ENCODE results near the gene SLU7.
"Not testable (repeated sequence)": the region's sequence is repeated elsewhere in the genome, so short reads cannot be mapped to it uniquely, and the experiment has no call there.

The SLU7 gene

DNA sequence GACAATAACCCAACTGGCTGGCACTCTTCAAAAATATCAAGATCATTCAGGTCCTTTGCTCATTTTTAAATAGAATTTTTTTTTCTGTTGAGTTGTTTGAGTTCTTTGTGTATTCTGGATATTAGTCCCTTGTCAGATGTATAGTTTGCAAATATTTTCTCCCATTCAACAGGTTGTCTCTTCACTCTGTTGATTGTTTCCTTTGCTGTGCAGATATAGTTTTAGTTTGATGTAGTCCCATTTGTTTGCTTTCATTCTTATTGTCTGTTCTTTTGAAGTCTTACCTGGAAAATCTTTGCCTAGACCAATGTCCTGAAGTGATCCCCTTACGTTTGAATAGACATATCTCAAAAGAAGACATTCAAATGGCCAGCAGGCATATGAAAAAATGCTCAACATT lies 25.5 kb upstream of the SLU7 start:
- TF ChIP-seq, protein P1, sequence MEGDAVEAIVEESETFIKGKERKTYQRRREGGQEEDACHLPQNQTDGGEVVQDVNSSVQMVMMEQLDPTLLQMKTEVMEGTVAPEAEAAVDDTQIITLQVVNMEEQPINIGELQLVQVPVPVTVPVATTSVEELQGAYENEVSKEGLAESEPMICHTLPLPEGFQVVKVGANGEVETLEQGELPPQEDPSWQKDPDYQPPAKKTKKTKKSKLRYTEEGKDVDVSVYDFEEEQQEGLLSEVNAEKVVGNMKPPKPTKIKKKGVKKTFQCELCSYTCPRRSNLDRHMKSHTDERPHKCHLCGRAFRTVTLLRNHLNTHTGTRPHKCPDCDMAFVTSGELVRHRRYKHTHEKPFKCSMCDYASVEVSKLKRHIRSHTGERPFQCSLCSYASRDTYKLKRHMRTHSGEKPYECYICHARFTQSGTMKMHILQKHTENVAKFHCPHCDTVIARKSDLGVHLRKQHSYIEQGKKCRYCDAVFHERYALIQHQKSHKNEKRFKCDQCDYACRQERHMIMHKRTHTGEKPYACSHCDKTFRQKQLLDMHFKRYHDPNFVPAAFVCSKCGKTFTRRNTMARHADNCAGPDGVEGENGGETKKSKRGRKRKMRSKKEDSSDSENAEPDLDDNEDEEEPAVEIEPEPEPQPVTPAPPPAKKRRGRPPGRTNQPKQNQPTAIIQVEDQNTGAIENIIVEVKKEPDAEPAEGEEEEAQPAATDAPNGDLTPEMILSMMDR (IDR thresholded peaks at IDR 0.05; ENCODE audit: low read depth, low read length, missing control alignments), result no peak
- in situ Hi-C loops (cut with HindIII; ENCODE audit: low sequenced_read_pairs), result no loop called here
- H3K4me3 ChIP-seq (ENCODE audit: low read depth, low read length), result no peak overlapping the region
- no peak for DNase-seq (ENCODE audit: low read depth)

DNA sequence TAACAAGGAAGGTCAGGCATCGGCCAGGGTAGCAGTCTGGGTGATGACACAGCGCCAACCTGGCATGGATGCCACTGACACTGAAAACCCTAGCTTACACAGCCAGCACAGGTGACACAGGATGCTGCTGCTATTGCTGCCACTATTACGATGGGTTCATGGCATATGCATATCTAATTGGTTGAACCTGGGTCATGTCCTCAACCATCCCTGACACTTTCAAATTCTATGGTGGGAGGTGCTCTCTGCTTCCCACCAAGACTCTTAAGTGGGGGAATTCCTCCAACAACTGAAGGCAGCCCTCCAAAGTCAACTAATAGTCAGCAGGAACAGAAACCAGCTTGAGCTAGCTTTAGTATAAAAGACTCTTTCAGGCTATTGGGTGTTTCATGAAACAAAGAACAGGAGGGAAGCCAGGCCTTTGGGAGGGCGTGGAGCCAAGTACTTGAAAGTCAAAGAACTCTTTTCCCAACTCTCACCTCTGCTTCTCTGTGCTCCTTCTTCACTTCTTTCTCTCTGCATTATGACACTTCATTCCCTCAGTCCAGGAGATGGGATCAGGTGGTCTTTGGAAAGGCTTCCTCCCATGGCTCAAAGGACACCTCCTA lies 24.0 kb upstream of the SLU7 start:
- no peak overlapping the region for H3K4me3 ChIP-seq (ENCODE audit: low read depth, low read length)
- TF ChIP-seq, protein P1 (IDR thresholded peaks at IDR 0.05; ENCODE audit: low read depth, low read length, missing control alignments), result no peak
- no peak for DNase-seq (ENCODE audit: low read depth)
- in situ Hi-C loops (cut with HindIII; ENCODE audit: low sequenced_read_pairs), result no loop called here

DNA sequence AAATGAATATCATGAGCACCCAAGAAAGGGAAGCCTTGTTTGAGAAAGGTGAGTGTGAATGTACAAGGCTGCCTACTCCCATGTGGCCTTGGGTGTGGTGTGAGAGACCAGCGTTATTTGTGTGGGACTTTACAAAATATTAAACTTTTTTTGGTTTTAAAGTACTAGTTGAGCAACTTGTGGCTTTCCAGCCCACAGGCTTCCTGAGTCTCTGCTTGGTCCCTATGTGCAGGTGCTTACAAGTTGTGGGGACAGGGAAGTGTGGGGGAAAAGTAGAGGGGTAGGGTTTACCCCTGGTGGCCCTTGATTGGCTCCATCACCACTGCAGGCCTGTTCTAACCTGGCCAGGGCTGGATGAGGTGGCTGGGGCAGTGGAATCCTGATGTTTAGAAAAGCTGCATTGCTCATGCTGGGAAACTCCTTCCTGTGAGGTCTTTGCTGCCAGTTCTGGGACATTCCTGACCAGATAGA lies 22.5 kb upstream of the SLU7 start:
- H3K4me3 ChIP-seq (ENCODE audit: low read depth, low read length), result no peak overlapping the region
- TF ChIP-seq, protein P1 (IDR thresholded peaks at IDR 0.05; ENCODE audit: low read depth, low read length, missing control alignments), result no peak
- in situ Hi-C loops (cut with HindIII; ENCODE audit: low sequenced_read_pairs), result no loop called here
- DNase-seq (ENCODE audit: low read depth), result no peak

DNA sequence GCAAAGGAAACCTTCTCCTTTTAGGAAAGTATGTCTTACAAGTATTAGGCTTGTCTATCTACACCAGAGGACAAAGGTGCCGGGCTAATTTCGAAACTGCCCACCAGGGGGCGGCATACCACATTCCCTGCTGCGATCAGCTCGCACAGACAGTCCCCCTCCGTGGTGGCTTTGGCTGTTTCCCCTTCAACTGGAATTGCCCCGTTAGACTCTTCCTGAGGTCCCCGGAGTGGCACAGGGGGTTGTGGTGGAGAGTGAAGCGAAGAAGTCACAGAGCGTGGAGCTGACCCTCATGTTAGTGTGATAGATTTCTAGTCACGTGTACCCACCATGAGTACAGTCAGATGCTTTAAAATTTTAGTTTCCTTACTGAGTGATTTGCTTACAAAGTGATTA lies 20.3 kb upstream of the SLU7 start:
- TF ChIP-seq, protein P1 (IDR thresholded peaks at IDR 0.05; ENCODE audit: low read depth, low read length, missing control alignments), result peak; percentile 89
- DNase-seq (ENCODE audit: low read depth), result peak; percentile 47
- in situ Hi-C loops (cut with HindIII; ENCODE audit: low sequenced_read_pairs), result no loop called here

DNA sequence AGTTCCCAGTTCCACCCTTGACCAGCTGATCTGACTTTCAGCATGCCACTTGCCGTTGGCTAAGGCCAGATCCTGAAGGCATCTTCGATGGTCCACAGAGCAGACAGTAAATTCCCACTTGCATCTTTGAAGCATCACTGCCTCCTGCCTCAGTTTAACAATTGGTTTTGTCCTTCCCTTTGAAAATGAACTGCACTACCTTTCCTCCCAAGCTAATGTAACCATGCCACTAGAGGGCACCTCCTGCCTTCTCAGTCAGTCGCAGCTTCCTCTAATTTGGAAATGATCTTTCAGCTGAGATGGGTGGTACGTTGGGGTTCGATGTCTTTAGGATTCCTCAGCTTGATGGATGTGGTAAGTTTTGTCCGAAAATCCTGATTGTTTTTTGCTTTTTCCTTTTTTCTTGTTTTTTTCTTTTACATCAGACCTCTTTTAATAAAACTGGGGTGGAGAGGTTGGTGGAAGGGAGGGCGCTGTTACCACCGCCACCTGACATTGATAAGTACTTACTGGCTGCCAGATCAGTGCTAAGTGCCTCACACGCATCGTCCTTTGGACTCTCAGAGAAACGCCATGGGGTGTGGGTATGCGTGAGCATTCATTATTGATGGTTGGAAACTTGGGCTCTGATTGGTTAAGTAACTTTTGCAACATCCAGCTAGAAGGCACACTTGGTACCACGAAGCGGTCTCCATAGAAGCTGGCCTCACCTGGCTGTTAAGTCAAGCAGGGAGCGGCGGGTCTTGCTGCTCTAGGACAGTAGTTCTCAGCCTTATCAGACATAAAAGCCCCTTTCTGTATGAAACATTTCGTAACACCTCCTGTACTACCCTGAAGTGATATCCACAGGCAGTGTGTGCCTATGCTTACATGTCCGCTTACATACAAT lies 19.7 kb upstream of the SLU7 start:
- in situ Hi-C loops (cut with HindIII; ENCODE audit: low sequenced_read_pairs), result no loop called here
- H3K4me3 ChIP-seq (ENCODE audit: low read depth, low read length), result peak overlapping the region; percentile 40
- TF ChIP-seq, protein P1 (IDR thresholded peaks at IDR 0.05; ENCODE audit: low read depth, low read length, missing control alignments), result peak; percentile 92
- DNase-seq (ENCODE audit: low read depth), result peak; percentile 38

More for the DNA sequence above, 20.3 kb upstream of the SLU7 start:
- H3K4me3 ChIP-seq (ENCODE audit: low read depth, low read length), result peak overlapping the region; percentile 40

- DNase-seq (ENCODE audit: low read depth), result no peak
- no peak overlapping the region for H3K4me3 ChIP-seq (ENCODE audit: low read depth, low read length)
- in situ Hi-C loops (cut with HindIII; ENCODE audit: low sequenced_read_pairs), result no loop called here
- TF ChIP-seq, protein P1 (IDR thresholded peaks at IDR 0.05; ENCODE audit: low read depth, low read length, missing control alignments), result no peak
These were observed 18.4 kb upstream of the SLU7 start for GRCh38 chr5:160437271-160437670.

- H3K4me3 ChIP-seq (ENCODE audit: low read depth, low read length); in situ Hi-C loops (cut with HindIII; ENCODE audit: low sequenced_read_pairs); DNase-seq (ENCODE audit: low read depth): not testable (repeated sequence)
These were observed 17.8 kb upstream of the SLU7 start for GRCh38 chr5:160436661-160437060.

Data from astrocyte of the cerebellum (primary cell).